IPS DF 6.9 (cell line): ENCODE measurements around the gene ARHGAP12.

Experiments
- DNase-seq: peaks from one replicate; pipeline ENCODE4 v3.0.0-alpha.2; 2013; ENCODE audit warnings: low read depth, low spot score
- H3K27ac ChIP-seq: one replicate; pipeline ENCODE4 v1.5.1; 2013; ENCODE audit warnings: low read length, control low read depth
- H3K27me3 ChIP-seq: 2 replicates; pipeline ENCODE4 v1.6.1; 2013; ENCODE audit warnings: mild to moderate bottlenecking, low read length; ENCODE audit not compliant: control insufficient read depth, insufficient read depth
- H3K36me3 ChIP-seq: 2 replicates; pipeline ENCODE4 v1.6.1; 2013; ENCODE audit warnings: low read length; ENCODE audit not compliant: control insufficient read depth, insufficient read depth
- H3K4me1 ChIP-seq: 2 replicates; pipeline ENCODE4 v1.6.1; 2013; ENCODE audit warnings: low read length; ENCODE audit not compliant: control insufficient read depth, insufficient read depth
- H3K4me3 ChIP-seq: 2 replicates; pipeline ENCODE4 v1.5.1; 2013; ENCODE audit warnings: mild to moderate bottlenecking, low read length
- H3K9me3 ChIP-seq: 2 replicates; pipeline ENCODE4 v1.6.1; 2013; ENCODE audit warnings: low read length, inconsistent platforms; ENCODE audit not compliant: control insufficient read depth, insufficient read depth
- WGBS: extraction: QIAGEN DNeasy Blood & Tissue Kit; methylation state at CpG from one replicate; pipeline ENCODE4 v1.1.7; 2013; ENCODE audit warnings: mixed read lengths, missing lambda C conversion rate; ENCODE audit not compliant: insufficient read length, insufficient coverage; 5-methylcytosine and 5-hydroxymethylcytosine counted together

ARHGAP12 gene

DNA sequence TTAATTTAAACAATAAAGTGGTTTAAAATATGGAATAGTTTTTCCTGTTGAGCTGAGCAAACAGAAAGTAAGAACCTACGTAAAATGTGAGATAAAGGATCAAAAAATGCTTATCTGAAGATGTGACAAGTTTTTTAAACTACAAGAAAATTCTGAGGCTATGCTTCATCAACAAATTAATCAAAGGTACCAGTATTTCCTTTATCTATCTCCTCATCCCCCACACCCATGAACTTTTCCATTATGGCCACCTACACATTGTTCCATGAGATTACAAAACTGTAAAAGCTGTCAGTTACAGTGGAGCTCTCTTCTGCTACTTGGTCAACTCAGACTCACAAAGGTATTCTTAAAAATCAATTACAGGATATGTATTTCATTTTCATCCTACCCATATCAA, 77.4 kb downstream of the ARHGAP12 start:
- no peak for DNase-seq
- no peaks in the 10 kb centered on the region for H3K4me1 ChIP-seq
- H3K36me3 ChIP-seq: no peaks in the 10 kb centered on the region
- H3K27me3 ChIP-seq: no peaks in the 10 kb centered on the region
- no peak overlapping the region for H3K27ac ChIP-seq
- no CpG with 5 or more reads among the region's 1 CpG for WGBS
- no peaks in the 10 kb centered on the region for H3K9me3 ChIP-seq
- no peak overlapping the region for H3K4me3 ChIP-seq

DNA sequence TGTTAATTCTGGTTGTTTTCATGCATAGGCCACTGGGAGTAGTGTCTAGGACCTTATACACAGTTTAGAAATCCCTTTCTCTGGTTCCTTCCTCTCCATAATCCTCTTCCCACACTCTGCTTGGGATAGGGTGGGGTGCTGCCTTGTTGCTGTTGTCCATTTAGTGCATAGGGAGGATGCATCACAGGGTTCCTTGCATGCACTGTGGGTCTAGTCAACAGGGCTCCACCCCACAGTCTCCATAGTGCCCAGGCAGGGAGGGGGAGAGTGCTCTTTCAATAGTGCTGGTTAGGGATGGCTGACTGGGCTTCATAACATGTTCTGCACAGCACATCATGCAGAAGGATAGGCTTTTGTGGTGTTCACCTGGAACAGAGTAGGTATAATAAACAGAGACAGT, 81.1 kb downstream of the ARHGAP12 start:
- no peak for DNase-seq
- H3K4me3 ChIP-seq: no peak overlapping the region
- H3K27me3 ChIP-seq: no peaks in the 10 kb centered on the region
- no peaks in the 10 kb centered on the region for H3K36me3 ChIP-seq
- H3K9me3 ChIP-seq: no peaks in the 10 kb centered on the region
- no peaks in the 10 kb centered on the region for H3K4me1 ChIP-seq
- H3K27ac ChIP-seq: no peak overlapping the region

DNA sequence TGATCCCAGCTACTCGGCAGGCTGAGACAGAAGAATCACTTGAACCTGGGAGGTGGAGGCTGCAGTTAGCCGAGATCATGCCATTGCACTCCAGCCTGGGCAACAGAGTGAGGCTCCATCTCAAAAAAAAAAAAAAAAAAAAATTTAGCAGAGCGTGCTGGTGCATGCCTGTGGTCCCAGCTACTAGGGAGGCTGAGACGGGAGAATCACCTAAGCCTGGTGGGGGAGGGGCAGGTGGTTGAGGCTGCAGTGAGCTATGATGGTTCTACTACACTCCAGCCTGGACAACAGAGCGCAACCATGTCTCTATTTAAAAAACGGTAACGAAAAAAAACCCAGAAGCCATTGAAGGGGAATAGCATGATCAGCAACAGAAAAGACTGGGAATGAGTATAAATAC, 89.9 kb downstream of the ARHGAP12 start:
- WGBS: no CpG with 5 or more reads among the region's 7 CpGs
- no peak overlapping the region for H3K27ac ChIP-seq
- DNase-seq: no peak
- H3K4me3 ChIP-seq: no peak overlapping the region
- H3K36me3 ChIP-seq: no peaks in the 10 kb centered on the region
- peaks cover 1% of the 10 kb centered on the region; the same call in 1 of the 2 replicates for H3K4me1 ChIP-seq
- no peaks in the 10 kb centered on the region for H3K9me3 ChIP-seq
- no peaks in the 10 kb centered on the region for H3K27me3 ChIP-seq

DNA sequence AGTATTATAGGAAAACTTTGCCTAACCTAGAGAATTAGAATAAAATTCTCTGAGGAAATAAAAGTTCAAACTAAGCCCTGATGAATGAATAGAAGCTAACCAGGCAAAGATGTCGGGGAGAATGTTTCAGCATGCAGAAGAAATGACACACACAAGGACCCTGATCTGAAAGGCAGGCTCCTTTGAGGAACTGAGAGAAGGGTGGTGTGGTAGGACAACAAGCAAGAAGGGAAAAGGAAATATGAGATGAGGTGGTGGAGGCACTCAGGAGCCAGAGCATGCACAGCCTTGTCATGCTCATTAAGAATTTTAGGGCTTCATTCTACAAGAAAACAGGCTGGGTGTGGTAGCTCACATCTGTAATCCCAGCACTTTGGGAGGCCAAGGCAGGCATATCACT, 90.6 kb downstream of the ARHGAP12 start:
- Histone ChIP-seq H3K27me3 (no peaks in the 10 kb centered on the region), H3K36me3 (no peaks in the 10 kb centered on the region), H3K9me3 (no peaks in the 10 kb centered on the region), H3K4me1 (peaks cover 1% of the 10 kb centered on the region; the same call in 1 of the 2 replicates), H3K27ac (no peak overlapping the region), H3K4me3 (no peak overlapping the region)
- WGBS: no CpG with 5 or more reads among the region's 1 CpG
- no peak for DNase-seq

DNA sequence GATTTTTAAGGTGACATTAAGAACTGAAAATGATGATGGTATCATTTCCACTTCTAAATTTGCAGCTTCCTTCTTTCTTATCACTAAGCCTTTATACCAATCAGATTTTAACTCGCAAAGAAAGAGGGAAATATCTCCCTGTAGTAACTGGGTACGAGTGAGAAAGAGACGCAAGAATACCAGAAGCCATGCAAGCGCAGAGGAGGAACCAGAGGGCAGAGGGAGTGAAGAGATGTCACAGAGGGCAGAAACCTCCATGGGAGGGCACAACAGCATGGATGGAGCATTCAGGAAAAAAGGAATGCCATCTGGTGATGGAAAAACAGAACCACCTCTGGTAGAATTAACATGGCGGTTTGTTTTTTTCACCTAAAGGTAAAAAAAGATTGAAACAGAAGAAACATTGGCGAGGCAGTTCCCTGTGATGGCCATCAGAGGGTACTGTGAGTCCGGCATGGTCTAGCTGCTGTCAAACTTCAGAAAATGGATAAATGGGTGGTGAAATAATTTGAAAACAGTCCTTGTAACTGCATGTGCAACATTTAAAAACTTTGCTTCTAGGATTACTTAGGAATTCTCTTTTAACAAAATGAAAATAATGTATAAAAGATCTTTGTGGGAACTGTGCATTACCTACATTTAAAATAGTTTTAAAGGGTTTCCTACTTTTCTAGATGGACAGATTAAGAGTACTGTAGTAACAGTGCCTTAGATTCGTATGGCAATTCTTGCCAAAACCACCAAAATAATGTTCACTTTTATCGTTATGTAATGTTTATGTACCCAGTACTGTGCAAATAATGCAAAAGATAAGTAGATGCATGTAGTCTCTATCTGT, 91.8 kb downstream of the ARHGAP12 start:
- Histone ChIP-seq H3K4me3 (no peak overlapping the region), H3K27ac (no peak overlapping the region), H3K4me1 (peaks cover 1% of the 10 kb centered on the region; the same call in 1 of the 2 replicates), H3K9me3 (no peaks in the 10 kb centered on the region), H3K27me3 (no peaks in the 10 kb centered on the region), H3K36me3 (no peaks in the 10 kb centered on the region)
- peak; percentile 20 for DNase-seq
- WGBS: no CpG with 5 or more reads among the region's 9 CpGs

DNA sequence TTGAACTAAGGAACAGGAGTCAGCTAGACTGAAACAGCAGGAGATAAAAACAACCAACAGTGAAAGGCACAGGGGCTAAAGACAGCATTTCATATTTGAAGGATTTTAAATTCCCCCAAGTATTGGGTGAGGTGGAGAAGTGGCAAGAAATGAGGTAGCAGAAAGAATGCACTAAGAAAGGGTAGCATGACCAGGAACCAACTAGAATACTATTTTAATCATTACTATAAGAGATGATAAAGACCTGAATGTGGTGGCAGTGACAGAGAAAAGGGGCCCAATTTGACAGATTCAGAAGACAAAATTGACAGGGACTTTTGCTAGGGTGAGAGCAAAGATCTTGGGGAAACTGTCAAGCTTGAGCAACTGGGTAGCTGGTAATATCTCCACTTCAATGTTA, 94.9 kb downstream of the ARHGAP12 start:
- Histone ChIP-seq H3K9me3 (no peaks in the 10 kb centered on the region), H3K27ac (no peak overlapping the region), H3K4me1 (peaks cover 1% of the 10 kb centered on the region; the same call in 1 of the 2 replicates), H3K4me3 (no peak overlapping the region), H3K27me3 (no peaks in the 10 kb centered on the region), H3K36me3 (no peaks in the 10 kb centered on the region)
- DNase-seq: no peak

DNA sequence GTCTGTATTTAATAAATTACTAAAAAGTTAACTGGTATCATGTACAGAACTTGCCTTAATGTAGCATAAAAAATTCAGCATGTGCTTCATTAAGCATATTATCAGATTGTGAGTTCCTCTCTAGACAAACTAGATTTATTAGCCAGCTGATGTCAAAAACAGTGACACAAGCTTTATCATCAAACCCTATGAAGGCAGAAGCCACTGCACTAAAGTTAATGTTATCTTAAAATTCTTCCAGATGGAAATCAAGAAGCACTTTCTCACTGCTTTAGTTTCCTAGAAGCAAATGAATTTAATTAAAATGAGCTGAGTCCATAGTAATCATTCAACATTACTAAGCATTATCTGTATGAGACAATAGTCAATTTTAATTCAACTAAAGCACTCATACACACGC, 96.4 kb downstream of the ARHGAP12 start:
- Histone ChIP-seq H3K36me3 (no peaks in the 10 kb centered on the region), H3K4me1 (peaks cover 1% of the 10 kb centered on the region; the same call in 1 of the 2 replicates), H3K9me3 (no peaks in the 10 kb centered on the region), H3K27me3 (no peaks in the 10 kb centered on the region), H3K4me3 (no peak overlapping the region), H3K27ac (no peak overlapping the region)
- WGBS: no CpG with 5 or more reads among the region's 1 CpG
- DNase-seq: no peak

DNA sequence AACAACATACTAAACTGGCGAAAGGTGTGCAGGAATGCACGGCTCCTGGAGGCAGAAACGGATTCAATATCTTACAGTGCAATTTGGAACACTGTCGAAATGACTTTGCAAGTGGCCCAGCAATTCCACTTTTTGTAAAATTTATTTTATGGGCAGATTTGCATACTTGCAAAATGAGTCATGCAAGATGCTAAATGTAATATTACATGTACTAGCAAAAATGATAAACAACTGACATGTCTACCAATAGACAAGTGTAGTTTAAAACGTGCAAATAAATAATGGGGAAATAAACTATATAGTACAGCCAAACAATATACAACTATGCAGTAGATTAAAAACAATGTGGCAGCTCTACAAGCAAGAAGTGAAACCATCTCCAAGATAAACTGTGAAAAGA, 97.7 kb downstream of the ARHGAP12 start:
- Histone ChIP-seq H3K27ac (no peak overlapping the region), H3K9me3 (no peaks in the 10 kb centered on the region), H3K4me3 (no peak overlapping the region), H3K4me1 (no peaks in the 10 kb centered on the region), H3K27me3 (no peaks in the 10 kb centered on the region), H3K36me3 (no peaks in the 10 kb centered on the region)
- DNase-seq: no peak
- no CpG with 5 or more reads among the region's 5 CpGs for WGBS

DNA sequence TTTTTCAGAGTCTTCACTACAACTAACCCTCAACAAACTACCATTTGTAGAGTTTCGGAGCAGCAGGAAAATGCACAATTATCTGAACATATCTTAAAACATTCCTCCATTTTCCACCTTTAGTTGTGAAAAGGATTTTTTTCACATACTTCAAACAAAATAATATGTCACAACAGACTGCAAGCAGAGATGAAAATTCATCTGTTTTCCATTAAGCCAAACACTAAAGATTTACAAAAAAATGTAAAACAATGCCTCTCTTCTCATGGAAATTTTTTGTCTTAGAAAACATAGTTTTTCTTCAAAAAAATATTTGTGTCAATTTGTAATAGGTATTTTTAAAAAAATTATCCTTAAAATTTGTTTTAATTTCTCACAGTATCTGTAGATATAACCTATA, 98.9 kb downstream of the ARHGAP12 start:
- no CpG with 5 or more reads among the region's 1 CpG for WGBS
- H3K4me1 ChIP-seq: no peaks in the 10 kb centered on the region

DNA sequence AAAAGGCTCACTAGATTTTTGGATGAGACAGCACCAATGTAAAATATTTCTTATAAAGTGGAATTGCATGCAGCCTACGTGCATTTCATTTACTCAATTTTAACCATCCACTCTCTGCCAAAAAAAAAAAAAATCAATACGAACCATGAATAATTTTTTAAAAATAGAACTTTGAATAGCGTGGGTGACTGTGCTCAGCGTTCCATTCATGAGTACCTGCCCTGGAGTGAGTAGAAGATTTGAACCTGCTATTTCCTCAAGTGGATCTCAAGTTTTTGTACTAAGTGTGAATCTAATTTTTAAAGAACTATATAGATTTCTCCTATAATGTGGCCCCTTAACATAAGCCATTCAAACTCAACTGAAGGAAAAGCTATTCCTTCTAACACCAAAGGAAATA, 105.3 kb downstream of the ARHGAP12 start:
- no peak overlapping the region for H3K27ac ChIP-seq
- no CpG with 5 or more reads among the region's 4 CpGs for WGBS
- H3K27me3 ChIP-seq: no peaks in the 10 kb centered on the region
- DNase-seq: no peak
- H3K4me3 ChIP-seq: no peak overlapping the region
- H3K36me3 ChIP-seq: no peaks in the 10 kb centered on the region
- H3K4me1 ChIP-seq: no peaks in the 10 kb centered on the region
- H3K9me3 ChIP-seq: no peaks in the 10 kb centered on the region

More for the DNA sequence above, 98.9 kb downstream of the ARHGAP12 start:
- H3K27ac ChIP-seq: no peak overlapping the region
- H3K4me3 ChIP-seq: no peak overlapping the region
- DNase-seq: no peak
- no peaks in the 10 kb centered on the region for H3K27me3 ChIP-seq
- no peaks in the 10 kb centered on the region for H3K9me3 ChIP-seq
- no peaks in the 10 kb centered on the region for H3K36me3 ChIP-seq
